Measurements from ENCODE around the gene BAIAP3. TPM values are rescaled to one million over a fixed set of nuclear protein-coding genes. Genes with fewer than 3 reads are reported as not detected.

BAIAP3 gene
- total and polyA plus RNA-seq, 2 donors (not counting 3 experiments of a cell fraction or from before 2014, with no cell fraction given), result 0.36 to 0.66 TPM

GRCh38 chr16:1308977-1309885 lies 24.2 kb upstream of the BAIAP3 start, which contains the start of gene UBE2I:
TSS of gene UBE2I (plus strand) at chr16:1309636. CDS start at chr16:1314031, 4,395 bp downstream.
- intact Hi-C loops (cut with micrococcal nuclease) (loop anchor here (10.0 kb wide), 2 partner anchors 96 to 476 kb away; partner anchors contain the start of genes NUBP2 and SPSB3), dilution Hi-C loops (cut with MboI; ENCODE audit: extremely low pct_ligation_motif_present, low sequenced_read_pairs) (no loop called here)
- ChIA-PET POLR2A (no interaction called here), CTCF (interaction anchor here (1.5 to 1.8 kb wide), 2 partner anchors 8 to 56 kb away, joined by 3 to 6 read pairs; no protein-coding TSS in a partner anchor)
- H3K36me3 ChIP-seq (ENCODE audit: control insufficient read depth in 2 of 2, extremely low read depth in 1 of 2, insufficient read depth in 2 of 2, low read length in 2 of 2), result peaks cover 4% of the 10 kb centered on the region in 2 experiments
- peaks cover 14% of the 10 kb centered on the region for H3K4me1 ChIP-seq (ENCODE audit: control insufficient read depth, extremely low read depth, insufficient read depth, low read length)
- no peaks in the 10 kb centered on the region for H3K27me3 ChIP-seq (ENCODE audit: control insufficient read depth in 2 of 2, insufficient read depth in 2 of 2, low read length in 2 of 2)
- H2AFZ ChIP-seq (ENCODE audit: low read depth, low read length), result peak within 1 kb of the TSS; percentile 68
- H3K4me3 ChIP-seq (replicated peaks in 1 of 3; ENCODE audit: insufficient read depth in 1 of 3, low read depth in 1 of 3, low read length in 3 of 3), result peak within 1 kb of the TSS; percentile 74 to 94 (median 87)
- no peaks in the 10 kb centered on the region for H3K9me1 ChIP-seq (replicated peaks; ENCODE audit: control insufficient read depth, extremely low read depth, insufficient read depth, low read length)
- peaks cover 43% of the 10 kb centered on the region for H3K79me2 ChIP-seq (ENCODE audit: control insufficient read depth, insufficient read depth, low read length)
- no TSS peak for BruUV-seq (replicated peaks)
- peak within 1 kb of the TSS; percentile 87 for H3K27ac ChIP-seq (ENCODE audit: insufficient read depth, low read depth, low read length)
- no peaks in the 10 kb centered on the region for H4K20me1 ChIP-seq (replicated peaks; ENCODE audit: control insufficient read depth, extremely low read depth, insufficient read depth, low read length)
- H3K9me3 ChIP-seq (replicated peaks; ENCODE audit: control insufficient read depth, insufficient read depth, low read length), result no peaks in the 10 kb centered on the region
- peak within 1 kb of the TSS; percentile 73 for H3K4me2 ChIP-seq (ENCODE audit: insufficient read depth, low read length)
- DNase-seq (ENCODE audit: low read depth, low spot score), result peak; percentile 99
- H3K9ac ChIP-seq (replicated peaks; ENCODE audit: extremely low read depth, insufficient read depth, low read length), result peak within 1 kb of the TSS; percentile 93
- TF ChIP-seq JUN (IDR thresholded peaks at IDR 0.05; ENCODE audit: borderline replicate concordance, insufficient read depth, insufficient read length, low read depth) (no peak), POLR2A (IDR thresholded peaks at IDR 0.05; ENCODE audit: low read depth, low read length) (peak; percentile 57), POLR2AphosphoS5 (IDR thresholded peaks at IDR 0.05; ENCODE audit: insufficient read depth, low read depth, low read length) (peak; percentile 55)
- peak; percentile 97 for FAIRE-seq
